HepG2 (cell line): Measurements from ENCODE around the gene CLCN1. TPM values are rescaled to one million over a fixed set of nuclear protein-coding genes. Genes with fewer than 3 reads are reported as not detected.

Experiments
- FUBP1 ChIP-seq: sonication (generic); formaldehyde crosslinking; IDR thresholded peaks from 2 replicates; pipeline ENCODE4 v1.5.1; 2020; ENCODE audit warnings: missing genetic modification reagents, mild to moderate bottlenecking, borderline replicate concordance
- KAT2B ChIP-seq: fragments of 150-350 bp; IDR thresholded peaks from 2 replicates; pipeline ENCODE4 v1.6.1; 2014; ENCODE audit warnings: low read depth, low read length, borderline replicate concordance
- PHF5A ChIP-seq: IDR thresholded peaks from one replicate; pipeline ENCODE4 v1.6.1; 2018; ENCODE audit warnings: low read depth, missing genetic modification reagents; ENCODE audit not compliant: unreplicated experiment
- ZNF501 ChIP-seq: sonication (generic); formaldehyde crosslinking; IDR thresholded peaks from 2 replicates; pipeline ENCODE4 v1.5.1; 2020; ENCODE audit warnings: mild to moderate bottlenecking, moderate library complexity, missing genetic modification reagents
- ZNF546 ChIP-seq: sonication (generic); formaldehyde crosslinking; conservative IDR thresholded peaks from 2 replicates; pipeline ENCODE4 v1.8.1; 2023; ENCODE audit warnings: mild to moderate bottlenecking, missing genetic modification reagents
- ZNF746 ChIP-seq: sonication (generic); formaldehyde crosslinking; IDR thresholded peaks from 2 replicates; pipeline ENCODE4 v1.8.0; 2022; ENCODE audit warnings: mild to moderate bottlenecking, missing genetic modification reagents
- ZNF780A ChIP-seq: sonication (generic); formaldehyde crosslinking; IDR thresholded peaks from 2 replicates; pipeline ENCODE4 v1.8.0; 2022; ENCODE audit warnings: mild to moderate bottlenecking, missing genetic modification reagents, moderate library complexity
- polyA plus RNA-seq, 8 experiments: library from polyadenylated mRNA; depleted of rRNA in 3 of 8; stranded (reverse) in 7 of 8; unstranded in 1 of 8; fragments of >200 nt; fragmentation: Illumina TruSeq in 4 of 8; extraction: Trizol in 4 of 8; gene quantifications; 2 replicates each; pipeline versions ENCODE4 v1.2.1 to v1.2.3, GENCODE V29; 2011 to 2016; ENCODE audit warnings: low read depth in 4 of 8, missing spikeins in 1 of 8, mixed read lengths in 1 of 8; ENCODE audit not compliant: insufficient read depth in 1 of 8
- total RNA-seq, 5 experiments: library from RNA; depleted of rRNA; stranded (reverse); fragments of >200 nt; fragmentation: Illumina TruSeq; extraction: Trizol; gene quantifications; 2 replicates each; pipeline ENCODE4 v1.2.3, GENCODE V29; 2016; ENCODE audit warnings: low read depth in 1 of 5
- TF ChIP-seq, protein P1 (sequence below), 2 experiments: sonication (generic) in 1 of 2; formaldehyde crosslinking in 1 of 2; IDR thresholded peaks; 2 replicates each; pipeline versions ENCODE4 v1.5.1 to v1.6.1; 2011 to 2020; ENCODE audit warnings: borderline replicate concordance in 1 of 2, low read depth in 1 of 2, low read length in 1 of 2, mild to moderate bottlenecking in 1 of 2, missing genetic modification reagents in 1 of 2, moderate library complexity in 1 of 2
- TF ChIP-seq, protein P2 (sequence below): sonication (generic); formaldehyde crosslinking; IDR thresholded peaks from 2 replicates; pipeline ENCODE4 v1.9.0; 2021; ENCODE audit warnings: mild to moderate bottlenecking, missing genetic modification reagents
- TF ChIP-seq, protein P3 (sequence below): sonication (generic); formaldehyde crosslinking; IDR thresholded peaks from 2 replicates; pipeline ENCODE4 v1.4.0; 2020; ENCODE audit warnings: missing genetic modification reagents
- TF ChIP-seq, protein P4 (sequence below): IDR thresholded peaks from 2 replicates; pipeline ENCODE4 v1.6.1; 2016; ENCODE audit warnings: missing compliant biosample characterization, missing genetic modification reagents, borderline replicate concordance

Gene CLCN1
- total and polyA plus RNA-seq, 2 of the 13 experiments (the other 11 are each of a cell fraction or from before 2014, with no cell fraction given): 0.01 TPM; not detected in 1

DNA sequence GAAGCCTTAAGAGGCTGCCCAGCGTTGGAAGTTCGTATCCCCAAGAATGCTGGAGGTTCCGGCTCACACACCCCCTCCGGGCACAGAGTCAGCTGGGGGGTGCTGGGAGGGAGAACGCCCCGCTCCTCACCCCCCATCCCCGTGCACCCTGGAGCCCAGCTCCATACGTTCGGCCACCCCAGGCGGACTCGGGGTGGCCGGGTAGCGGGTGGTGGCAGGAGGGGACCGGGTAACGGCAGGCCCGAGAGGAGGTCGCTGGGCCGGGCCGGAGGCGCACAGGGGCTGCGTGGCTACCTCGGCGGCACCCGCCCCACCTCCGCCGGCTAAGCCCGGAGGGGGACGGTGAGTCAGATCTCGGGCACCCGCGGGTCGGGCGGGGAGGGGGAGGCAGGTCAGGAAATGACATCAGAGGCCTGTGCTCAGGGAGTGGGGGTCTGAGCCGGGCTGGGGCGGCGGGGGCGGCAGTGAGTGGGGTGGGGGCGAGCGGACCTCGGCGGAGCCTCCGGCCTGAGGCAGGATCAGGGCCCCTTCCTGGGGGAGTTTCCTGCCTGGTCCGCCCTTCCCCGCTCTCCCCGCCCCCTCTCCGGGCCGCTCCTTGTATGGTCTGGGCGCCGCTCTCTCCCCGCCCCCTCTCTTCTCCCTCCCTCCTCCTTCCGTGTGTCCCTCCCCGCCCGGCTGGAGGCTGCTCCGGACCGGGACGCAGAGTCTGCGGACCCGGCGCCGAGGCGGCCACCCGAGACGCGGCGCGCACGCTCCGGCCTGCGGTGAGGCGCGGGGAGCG is 64.9 kb downstream of the CLCN1 start, which contains the start of gene ZYX (continued):
- TF ChIP-seq ZNF780A (CRISPR knock-in tag): no peak
- TF ChIP-seq ZNF746: peak; percentile 84
- TF ChIP-seq PHF5A (CRISPR knock-in tag): no peak
- TF ChIP-seq, protein P1, sequence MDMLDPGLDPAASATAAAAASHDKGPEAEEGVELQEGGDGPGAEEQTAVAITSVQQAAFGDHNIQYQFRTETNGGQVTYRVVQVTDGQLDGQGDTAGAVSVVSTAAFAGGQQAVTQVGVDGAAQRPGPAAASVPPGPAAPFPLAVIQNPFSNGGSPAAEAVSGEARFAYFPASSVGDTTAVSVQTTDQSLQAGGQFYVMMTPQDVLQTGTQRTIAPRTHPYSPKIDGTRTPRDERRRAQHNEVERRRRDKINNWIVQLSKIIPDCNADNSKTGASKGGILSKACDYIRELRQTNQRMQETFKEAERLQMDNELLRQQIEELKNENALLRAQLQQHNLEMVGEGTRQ (IDR thresholded peaks at IDR 0.05; ENCODE audit: low read depth, low read length): no peak
- TF ChIP-seq, protein P1 (CRISPR knock-in tag; IDR thresholded peaks at IDR 0.05; ENCODE audit: borderline replicate concordance): peak; percentile 76; the same call in 1 of the 2 replicates
- TF ChIP-seq, protein P2, sequence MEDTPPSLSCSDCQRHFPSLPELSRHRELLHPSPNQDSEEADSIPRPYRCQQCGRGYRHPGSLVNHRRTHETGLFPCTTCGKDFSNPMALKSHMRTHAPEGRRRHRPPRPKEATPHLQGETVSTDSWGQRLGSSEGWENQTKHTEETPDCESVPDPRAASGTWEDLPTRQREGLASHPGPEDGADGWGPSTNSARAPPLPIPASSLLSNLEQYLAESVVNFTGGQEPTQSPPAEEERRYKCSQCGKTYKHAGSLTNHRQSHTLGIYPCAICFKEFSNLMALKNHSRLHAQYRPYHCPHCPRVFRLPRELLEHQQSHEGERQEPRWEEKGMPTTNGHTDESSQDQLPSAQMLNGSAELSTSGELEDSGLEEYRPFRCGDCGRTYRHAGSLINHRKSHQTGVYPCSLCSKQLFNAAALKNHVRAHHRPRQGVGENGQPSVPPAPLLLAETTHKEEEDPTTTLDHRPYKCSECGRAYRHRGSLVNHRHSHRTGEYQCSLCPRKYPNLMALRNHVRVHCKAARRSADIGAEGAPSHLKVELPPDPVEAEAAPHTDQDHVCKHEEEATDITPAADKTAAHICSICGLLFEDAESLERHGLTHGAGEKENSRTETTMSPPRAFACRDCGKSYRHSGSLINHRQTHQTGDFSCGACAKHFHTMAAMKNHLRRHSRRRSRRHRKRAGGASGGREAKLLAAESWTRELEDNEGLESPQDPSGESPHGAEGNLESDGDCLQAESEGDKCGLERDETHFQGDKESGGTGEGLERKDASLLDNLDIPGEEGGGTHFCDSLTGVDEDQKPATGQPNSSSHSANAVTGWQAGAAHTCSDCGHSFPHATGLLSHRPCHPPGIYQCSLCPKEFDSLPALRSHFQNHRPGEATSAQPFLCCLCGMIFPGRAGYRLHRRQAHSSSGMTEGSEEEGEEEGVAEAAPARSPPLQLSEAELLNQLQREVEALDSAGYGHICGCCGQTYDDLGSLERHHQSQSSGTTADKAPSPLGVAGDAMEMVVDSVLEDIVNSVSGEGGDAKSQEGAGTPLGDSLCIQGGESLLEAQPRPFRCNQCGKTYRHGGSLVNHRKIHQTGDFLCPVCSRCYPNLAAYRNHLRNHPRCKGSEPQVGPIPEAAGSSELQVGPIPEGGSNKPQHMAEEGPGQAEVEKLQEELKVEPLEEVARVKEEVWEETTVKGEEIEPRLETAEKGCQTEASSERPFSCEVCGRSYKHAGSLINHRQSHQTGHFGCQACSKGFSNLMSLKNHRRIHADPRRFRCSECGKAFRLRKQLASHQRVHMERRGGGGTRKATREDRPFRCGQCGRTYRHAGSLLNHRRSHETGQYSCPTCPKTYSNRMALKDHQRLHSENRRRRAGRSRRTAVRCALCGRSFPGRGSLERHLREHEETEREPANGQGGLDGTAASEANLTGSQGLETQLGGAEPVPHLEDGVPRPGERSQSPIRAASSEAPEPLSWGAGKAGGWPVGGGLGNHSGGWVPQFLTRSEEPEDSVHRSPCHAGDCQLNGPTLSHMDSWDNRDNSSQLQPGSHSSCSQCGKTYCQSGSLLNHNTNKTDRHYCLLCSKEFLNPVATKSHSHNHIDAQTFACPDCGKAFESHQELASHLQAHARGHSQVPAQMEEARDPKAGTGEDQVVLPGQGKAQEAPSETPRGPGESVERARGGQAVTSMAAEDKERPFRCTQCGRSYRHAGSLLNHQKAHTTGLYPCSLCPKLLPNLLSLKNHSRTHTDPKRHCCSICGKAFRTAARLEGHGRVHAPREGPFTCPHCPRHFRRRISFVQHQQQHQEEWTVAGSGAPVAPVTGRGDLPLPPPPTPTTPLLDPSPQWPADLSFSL (CRISPR knock-in tag): peak; percentile 49; the same call in 1 of the 2 replicates
- TF ChIP-seq, protein P3, sequence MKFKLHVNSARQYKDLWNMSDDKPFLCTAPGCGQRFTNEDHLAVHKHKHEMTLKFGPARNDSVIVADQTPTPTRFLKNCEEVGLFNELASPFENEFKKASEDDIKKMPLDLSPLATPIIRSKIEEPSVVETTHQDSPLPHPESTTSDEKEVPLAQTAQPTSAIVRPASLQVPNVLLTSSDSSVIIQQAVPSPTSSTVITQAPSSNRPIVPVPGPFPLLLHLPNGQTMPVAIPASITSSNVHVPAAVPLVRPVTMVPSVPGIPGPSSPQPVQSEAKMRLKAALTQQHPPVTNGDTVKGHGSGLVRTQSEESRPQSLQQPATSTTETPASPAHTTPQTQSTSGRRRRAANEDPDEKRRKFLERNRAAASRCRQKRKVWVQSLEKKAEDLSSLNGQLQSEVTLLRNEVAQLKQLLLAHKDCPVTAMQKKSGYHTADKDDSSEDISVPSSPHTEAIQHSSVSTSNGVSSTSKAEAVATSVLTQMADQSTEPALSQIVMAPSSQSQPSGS (CRISPR knock-in tag): no peak
- TF ChIP-seq KAT2B: no peak
- peak; percentile 47 for TF ChIP-seq ZNF546 (CRISPR knock-in tag)
- no peak for TF ChIP-seq FUBP1 (CRISPR knock-in tag)
- peak; percentile 78 for TF ChIP-seq ZNF501 (CRISPR knock-in tag)
- TF ChIP-seq, protein P4, sequence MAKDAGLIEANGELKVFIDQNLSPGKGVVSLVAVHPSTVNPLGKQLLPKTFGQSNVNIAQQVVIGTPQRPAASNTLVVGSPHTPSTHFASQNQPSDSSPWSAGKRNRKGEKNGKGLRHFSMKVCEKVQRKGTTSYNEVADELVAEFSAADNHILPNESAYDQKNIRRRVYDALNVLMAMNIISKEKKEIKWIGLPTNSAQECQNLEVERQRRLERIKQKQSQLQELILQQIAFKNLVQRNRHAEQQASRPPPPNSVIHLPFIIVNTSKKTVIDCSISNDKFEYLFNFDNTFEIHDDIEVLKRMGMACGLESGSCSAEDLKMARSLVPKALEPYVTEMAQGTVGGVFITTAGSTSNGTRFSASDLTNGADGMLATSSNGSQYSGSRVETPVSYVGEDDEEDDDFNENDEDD (CRISPR knock-in tag): peak; percentile 38; the same call in 1 of the 2 replicates
